Ascending aorta (tissue), 2 donors: ENCODE measurements around the gene ARL15. TPM values are rescaled to one million over a fixed set of nuclear protein-coding genes. Genes with fewer than 3 reads are reported as not detected.

Experiments
- DNase-seq, 2 donors: peaks; one replicate each; pipeline ENCODE4 v3.0.0-alpha.2; 2019; ENCODE audit warnings: low spot score in 2 of 2
- H3K27ac ChIP-seq, 2 donors: fragments of 200-600 bp; sonication (generic); one replicate each; pipeline ENCODE4 v1.5.1; 2016 to 2017; ENCODE audit warnings: mild to moderate bottlenecking in 1 of 2
- H3K27me3 ChIP-seq: fragments of 200-600 bp; sonication (generic); one replicate; pipeline ENCODE4 v1.5.1; 2017
- H3K36me3 ChIP-seq, 2 donors: fragments of 200-600 bp; sonication (generic); one replicate each; pipeline ENCODE4 v1.5.1; 2016
- H3K4me1 ChIP-seq, 2 donors: fragments of 200-600 bp; sonication (generic); one replicate each; pipeline ENCODE4 v1.5.1; 2016 to 2017; ENCODE audit warnings: mild to moderate bottlenecking in 1 of 2
- H3K4me3 ChIP-seq, 2 donors: fragments of 200-600 bp; sonication (generic); one replicate each; pipeline ENCODE4 v1.5.1; 2016 to 2017; ENCODE audit warnings: mild to moderate bottlenecking in 1 of 2
- H3K9me3 ChIP-seq, 2 donors: fragments of 200-600 bp; sonication (generic); one replicate each; pipeline ENCODE4 v1.5.1; 2016
- CTCF ChIP-seq, 3 experiments: fragments of 200-600 bp in 2 of 3; fragments of 450-650 bp in 1 of 3; sonication (generic) in 2 of 3; IDR thresholded peaks; one replicate each; pipeline ENCODE4 v1.5.1; 2016 to 2019; ENCODE audit warnings: antibody characterized with exemption in 3 of 3, mild to moderate bottlenecking in 1 of 3, moderate library complexity in 1 of 3
- intact Hi-C: fragments of 100-400 bp; cut with DNase I; formaldehyde crosslinking; loops from one replicate; pipeline ENCODE4 v1.15.1; 2023
- total RNA-seq: library from RNA; depleted of rRNA; stranded (reverse); fragments of >200 nt; gene quantifications from one replicate; pipeline ENCODE4 v1.1.0, GENCODE V29; 2016

The ARL15 gene
- total RNA-seq, 1 donor from 2014 or later: 12.5 TPM

DNA sequence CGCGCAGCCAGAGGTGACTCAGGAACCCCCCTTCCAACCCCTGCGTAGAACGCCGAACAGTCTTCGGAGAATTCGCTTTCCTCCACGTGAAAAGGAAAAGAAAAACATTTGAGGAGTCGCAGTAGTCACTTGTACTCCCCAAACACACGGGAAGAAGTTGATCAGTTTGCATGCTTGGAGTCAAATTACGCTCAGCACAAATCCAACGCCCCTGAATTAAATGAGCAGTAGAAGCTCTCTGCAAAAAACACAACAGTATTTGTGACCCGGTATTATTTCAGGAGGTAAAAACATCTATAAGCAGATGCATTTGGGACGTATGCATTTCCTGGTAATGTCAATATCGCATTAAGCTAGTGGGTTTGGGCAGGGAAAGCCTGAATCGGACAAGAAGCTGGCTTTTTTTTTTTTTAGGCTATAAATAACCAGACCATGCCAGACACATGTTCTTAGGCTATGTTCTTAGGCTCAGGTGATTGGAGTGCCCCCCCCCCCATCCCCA lies 854 bp upstream of the ARL15 start:
- no peak for DNase-seq
- H3K27me3 ChIP-seq: no peaks in the 10 kb centered on the region
- peaks cover 0 to 7% of the 10 kb centered on the region in 2 donors for H3K4me1 ChIP-seq
- no peaks in the 10 kb centered on the region for H3K9me3 ChIP-seq
- no peaks in the 10 kb centered on the region for H3K36me3 ChIP-seq
- peak overlapping the region; percentile 77 to 84 for H3K4me3 ChIP-seq
- intact Hi-C loops: loop anchor here (2.0 to 10.0 kb wide), 3 partner anchors 78 to 746 kb away; partner anchors contain the start of gene NDUFS4
- TF ChIP-seq CTCF (IDR thresholded peaks at IDR 0.05): no peak
- H3K27ac ChIP-seq: peak overlapping the region; percentile 71 to 75

- no peaks in the 10 kb centered on the region for H3K36me3 ChIP-seq
- H3K27ac ChIP-seq: peak overlapping the region; percentile 71 to 75
- H3K27me3 ChIP-seq: no peaks in the 10 kb centered on the region
- no peaks in the 10 kb centered on the region for H3K9me3 ChIP-seq
- intact Hi-C loops: loop anchor here (2.0 to 10.0 kb wide), 3 partner anchors 79 to 745 kb away; partner anchors contain the start of gene NDUFS4
- DNase-seq: peak in 1 of 2 donors; percentile 71
- H3K4me1 ChIP-seq: peaks cover 0 to 7% of the 10 kb centered on the region in 2 donors
- peak overlapping the region; percentile 77 to 84 for H3K4me3 ChIP-seq
- TF ChIP-seq CTCF (IDR thresholded peaks at IDR 0.05): no peak
These were observed 511 bp downstream of the ARL15 start for GRCh38 chr5:54309691-54310432.

DNA sequence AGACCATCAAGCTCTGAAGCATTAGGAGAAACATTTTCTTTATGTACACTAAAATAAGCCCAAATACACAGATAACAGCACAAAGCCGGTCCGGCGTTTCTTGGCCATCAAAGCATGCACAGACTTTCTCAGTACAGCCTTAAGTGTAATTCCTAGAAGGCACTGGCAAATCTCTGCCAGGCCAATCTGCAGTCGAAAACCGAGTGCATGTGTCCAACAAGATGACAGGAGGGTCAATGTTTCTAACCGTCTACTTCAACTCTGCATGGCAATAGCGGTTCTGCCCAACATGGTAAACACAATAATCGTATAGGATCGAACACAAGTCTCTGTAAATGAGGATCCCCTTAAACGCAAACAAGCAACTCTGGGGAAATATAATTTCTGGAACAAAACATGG lies 1.1 kb downstream of the ARL15 start:
- TF ChIP-seq CTCF (IDR thresholded peaks at IDR 0.05): no peak
- intact Hi-C loops: no loop called here
- DNase-seq: no peak
- Histone ChIP-seq H3K27me3 (no peaks in the 10 kb centered on the region), H3K9me3 (no peaks in the 10 kb centered on the region), H3K27ac (peak overlapping the region in 1 of 2 donors; percentile 71), H3K4me1 (peaks cover 0 to 7% of the 10 kb centered on the region in 2 donors), H3K36me3 (no peaks in the 10 kb centered on the region), H3K4me3 (peak overlapping the region; percentile 77 to 84)

- Histone ChIP-seq H3K4me3 (no peak overlapping the region), H3K27me3 (no peaks in the 10 kb centered on the region), H3K9me3 (no peaks in the 10 kb centered on the region), H3K36me3 (no peaks in the 10 kb centered on the region), H3K4me1 (peaks cover 0 to 7% of the 10 kb centered on the region in 2 donors), H3K27ac (no peak overlapping the region)
- intact Hi-C loops: no loop called here
- no peak for DNase-seq
- TF ChIP-seq CTCF (IDR thresholded peaks at IDR 0.05): no peak
These were observed 2.8 kb downstream of the ARL15 start for GRCh38 chr5:54307583-54307982.

DNA sequence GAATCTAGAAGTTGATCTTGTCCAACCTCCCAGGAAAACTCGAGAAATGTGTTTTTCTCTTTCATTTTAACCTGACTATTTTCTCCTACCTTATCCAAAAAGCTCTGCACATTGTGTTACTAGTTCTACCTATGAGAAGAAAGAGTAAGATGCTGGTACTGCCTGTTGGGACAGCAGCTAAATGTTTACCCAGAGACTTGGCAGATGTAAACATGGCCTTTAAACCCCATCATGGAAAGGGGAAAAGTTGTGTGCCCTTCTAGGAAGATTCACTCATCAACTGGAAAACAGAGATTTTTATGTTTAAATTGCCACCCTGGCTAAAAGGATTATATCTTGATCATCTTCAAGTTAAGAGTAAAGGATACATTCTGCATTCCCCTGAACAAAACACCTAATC lies 3.5 kb downstream of the ARL15 start:
- Histone ChIP-seq H3K27ac (no peak overlapping the region), H3K4me3 (no peak overlapping the region), H3K4me1 (peaks cover 0 to 7% of the 10 kb centered on the region in 2 donors), H3K27me3 (no peaks in the 10 kb centered on the region), H3K36me3 (no peaks in the 10 kb centered on the region), H3K9me3 (no peaks in the 10 kb centered on the region)
- no peak for DNase-seq
- TF ChIP-seq CTCF (IDR thresholded peaks at IDR 0.05): no peak
- intact Hi-C loops: no loop called here
